Neural progenitor cell (in vitro differentiated cells): ENCODE data around the gene NFATC4. TPM values are rescaled to one million over a fixed set of nuclear protein-coding genes. Genes with fewer than 3 reads are reported as not detected.

ENCODE experiments used
- DNase-seq: peaks from one replicate; pipeline ENCODE4 v3.0.0-alpha.2; 2016; ENCODE audit warnings: low spot score
- H2AFZ ChIP-seq: fragments of 200-600 bp; sonication (generic); replicated peaks from 2 replicates; pipeline ENCODE4 v1.6.1; 2016; ENCODE audit warnings: antibody characterized with exemption
- H3F3A ChIP-seq: fragments of 200-600 bp; sonication (generic); 2 replicates; pipeline ENCODE4 v1.6.1; 2016; ENCODE audit warnings: antibody characterized with exemption, low read depth
- H3K27ac ChIP-seq: fragments of 200-600 bp; sonication (generic); 2 replicates; pipeline ENCODE4 v1.5.1; 2016; ENCODE audit warnings: mild to moderate bottlenecking
- H3K27me3 ChIP-seq: fragments of 200-600 bp; sonication (generic); 2 replicates; pipeline ENCODE4 v1.6.1; 2016; ENCODE audit warnings: mild to moderate bottlenecking, moderate library complexity
- H3K36me3 ChIP-seq: fragments of 200-600 bp; sonication (generic); 2 replicates; pipeline ENCODE4 v1.5.1; 2016
- H3K4me1 ChIP-seq: fragments of 200-600 bp; sonication (generic); 2 replicates; pipeline ENCODE4 v1.6.1; 2016; ENCODE audit warnings: mixed run types
- H3K4me2 ChIP-seq: fragments of 200-600 bp; sonication (generic); 2 replicates; pipeline ENCODE4 v1.6.1; 2016
- H3K4me3 ChIP-seq: fragments of 200-600 bp; sonication (generic); 2 replicates; pipeline ENCODE4 v1.5.1; 2016
- H3K79me2 ChIP-seq: fragments of 200-600 bp; sonication (generic); 2 replicates; pipeline ENCODE4 v1.6.1; 2016; ENCODE audit warnings: low read depth
- H3K9ac ChIP-seq: fragments of 200-600 bp; sonication (generic); 2 replicates; pipeline ENCODE4 v1.6.1; 2016
- H3K9me3 ChIP-seq: fragments of 200-600 bp; sonication (generic); 2 replicates; pipeline ENCODE4 v1.5.1; 2016; ENCODE audit warnings: low read depth
- H4K20me1 ChIP-seq: fragments of 200-600 bp; sonication (generic); 2 replicates; pipeline ENCODE4 v1.6.1; 2016; ENCODE audit warnings: low read depth
- H3K27ac Mint-ChIP-seq: 3 replicates; pipeline ENCODE4 v1.8.0; 2021; ENCODE audit warnings: mixed read lengths
- H3K27me3 Mint-ChIP-seq: 2 replicates; pipeline ENCODE4 v1.8.0; 2022; ENCODE audit warnings: low read depth, mild to moderate bottlenecking, inconsistent platforms, moderate library complexity, mixed read lengths; ENCODE audit not compliant: insufficient read depth
- H3K36me3 Mint-ChIP-seq: 3 replicates; pipeline ENCODE4 v1.8.0; 2021; ENCODE audit warnings: mixed read lengths
- H3K4me1 Mint-ChIP-seq: 3 replicates; pipeline ENCODE4 v1.8.0; 2021; ENCODE audit warnings: mixed read lengths
- H3K4me3 Mint-ChIP-seq: 3 replicates; pipeline ENCODE4 v1.8.0; 2021; ENCODE audit warnings: mild to moderate bottlenecking, moderate library complexity, mixed read lengths
- H3K9me3 Mint-ChIP-seq: 3 replicates; pipeline ENCODE4 v1.8.0; 2020; ENCODE audit warnings: mixed read lengths
- CTCF ChIP-seq: fragments of 200-600 bp; sonication (generic); IDR thresholded peaks from 2 replicates; pipeline ENCODE4 v1.5.1; 2017; ENCODE audit warnings: antibody characterized with exemption, mild to moderate bottlenecking
- EZH2 ChIP-seq: fragments of 200-600 bp; sonication (generic); IDR thresholded peaks from 2 replicates; pipeline ENCODE4 v1.6.1; 2017; ENCODE audit warnings: antibody characterized with exemption, mild to moderate bottlenecking, moderate library complexity
- EZH2phosphoT487 ChIP-seq: fragments of 200-600 bp; sonication (generic); IDR thresholded peaks from 2 replicates; pipeline ENCODE4 v1.6.1; 2017; ENCODE audit warnings: antibody characterized with exemption
- total RNA-seq: library from RNA; depleted of rRNA; stranded (reverse); fragments of >200 nt; gene quantifications from 2 replicates; pipeline ENCODE4 v1.2.3, GENCODE V29; 2015; ENCODE audit warnings: low replicate concordance

Gene NFATC4
- total RNA-seq, 1 donor from 2014 or later = 38.2 TPM

- Histone ChIP-seq H3F3A (peaks cover 25% of the 10 kb centered on the region), H3K27me3 (peaks cover 65% of the 10 kb centered on the region), H3K79me2 (no peaks in the 10 kb centered on the region), H3K36me3 (no peaks in the 10 kb centered on the region), H3K4me1 (peaks cover 5% of the 10 kb centered on the region), H3K9me3 (no peaks in the 10 kb centered on the region), H3K27ac (no peak overlapping the region), H2AFZ (no peak overlapping the region), H4K20me1 (no peaks in the 10 kb centered on the region), H3K4me2 (no peak overlapping the region), H3K4me3 (no peak overlapping the region), H3K9ac (no peak overlapping the region)
- no peak overlapping the region for H3K4me3 Mint-ChIP-seq
- no peaks in the 10 kb centered on the region for H3K9me3 Mint-ChIP-seq
- peaks cover 4% of the 10 kb centered on the region for H3K27me3 Mint-ChIP-seq
- peaks cover 10% of the 10 kb centered on the region for H3K4me1 Mint-ChIP-seq
- TF ChIP-seq EZH2phosphoT487 = no peak
- no peak for TF ChIP-seq CTCF
- TF ChIP-seq EZH2 = no peak
- no peak overlapping the region for H3K27ac Mint-ChIP-seq
- no peaks in the 10 kb centered on the region for H3K36me3 Mint-ChIP-seq
- DNase-seq = no peak
Measured at GRCh38 chr14:24362241-24362960, 5.6 kb upstream of the NFATC4 start.

GRCh38 chr14:24363401-24363800 lies 4.6 kb upstream of the NFATC4 start:
- Mint-ChIP-seq H3K4me3 (no peak overlapping the region), H3K27ac (no peak overlapping the region), H3K9me3 (no peaks in the 10 kb centered on the region), H3K27me3 (peaks cover 8% of the 10 kb centered on the region), H3K36me3 (no peaks in the 10 kb centered on the region), H3K4me1 (peaks cover 10% of the 10 kb centered on the region)
- H3K9ac ChIP-seq = no peak overlapping the region
- H3K9me3 ChIP-seq = no peaks in the 10 kb centered on the region
- no peak for DNase-seq
- H2AFZ ChIP-seq = no peak overlapping the region
- peaks cover 5% of the 10 kb centered on the region for H3K4me1 ChIP-seq
- H3K27me3 ChIP-seq = peaks cover 55% of the 10 kb centered on the region
- no peaks in the 10 kb centered on the region for H3K79me2 ChIP-seq
- peaks cover 35% of the 10 kb centered on the region for H3F3A ChIP-seq
- H3K4me2 ChIP-seq = no peak overlapping the region
- H3K36me3 ChIP-seq = no peaks in the 10 kb centered on the region
- no peaks in the 10 kb centered on the region for H4K20me1 ChIP-seq
- TF ChIP-seq CTCF = no peak
- TF ChIP-seq EZH2phosphoT487 = no peak
- TF ChIP-seq EZH2 = no peak
- H3K27ac ChIP-seq = no peak overlapping the region
- H3K4me3 ChIP-seq = no peak overlapping the region

- Histone ChIP-seq H3K4me3 (no peak overlapping the region), H3K79me2 (peaks cover 3% of the 10 kb centered on the region), H3K9ac (no peak overlapping the region), H3K36me3 (no peaks in the 10 kb centered on the region), H3K27me3 (peaks cover 40% of the 10 kb centered on the region), H3K9me3 (no peaks in the 10 kb centered on the region), H3F3A (peaks cover 36% of the 10 kb centered on the region), H3K4me2 (no peak overlapping the region), H4K20me1 (no peaks in the 10 kb centered on the region), H3K4me1 (peaks cover 7% of the 10 kb centered on the region), H2AFZ (no peak overlapping the region), H3K27ac (no peak overlapping the region)
- Mint-ChIP-seq H3K4me3 (peak overlapping the region; percentile 93), H3K4me1 (peaks cover 13% of the 10 kb centered on the region), H3K27ac (no peak overlapping the region), H3K36me3 (no peaks in the 10 kb centered on the region), H3K27me3 (peaks cover 8% of the 10 kb centered on the region), H3K9me3 (no peaks in the 10 kb centered on the region)
- TF ChIP-seq EZH2phosphoT487 (no peak), CTCF (no peak), EZH2 (no peak)
- no peak for DNase-seq
Measured at GRCh38 chr14:24364841-24365240, 3.1 kb upstream of the NFATC4 start.
